Measurements from ENCODE around the gene BLVRA. TPM values are rescaled to one million over a fixed set of nuclear protein-coding genes. Genes with fewer than 3 reads are reported as not detected.

The BLVRA gene
- total RNA-seq, 1 experiment from 2014 or later, result 40.7 TPM

GRCh38 chr7:43856316-43856715 is 97.8 kb downstream of the BLVRA start:
- H3K9me3 Mint-ChIP-seq, result peaks cover 0 to 5% of the 10 kb centered on the region in 2 experiments; a peak in 2 of 5 replicates
- H4K91ac ChIP-seq (ENCODE audit: insufficient read length, low read depth, low read length), result no peak overlapping the region
- H3K27me3 Mint-ChIP-seq (ENCODE audit: low read depth), result no peaks in the 10 kb centered on the region
- H3K18ac ChIP-seq (ENCODE audit: insufficient read length, low read depth, low read length), result no peak overlapping the region
- H3K4me3 Mint-ChIP-seq, result no peak overlapping the region
- no peak overlapping the region for H3K27ac Mint-ChIP-seq
- no peak for TF ChIP-seq CTCF (conservative IDR thresholded peaks at IDR 0.05)
- H3K23me2 ChIP-seq (ENCODE audit: insufficient read length, low read depth, low read length, poor library complexity, severe bottlenecking), result no peaks in the 10 kb centered on the region
- no peaks in the 10 kb centered on the region for H3K9me3 ChIP-seq (ENCODE audit: control insufficient read depth, low read depth, low read length)
- H3K23ac ChIP-seq (ENCODE audit: insufficient read length, low read depth, low read length), result no peak overlapping the region
- H3K9ac ChIP-seq (ENCODE audit: extremely low read depth, insufficient read length, low read length), result no peak overlapping the region
- no peak overlapping the region for H4K8ac ChIP-seq (replicated peaks; ENCODE audit: insufficient read length, low read depth, low read length)
- peaks cover 0 to 5% (median 4%) of the 10 kb centered on the region in 3 experiments; a peak in 5 of 7 replicates for H3K36me3 Mint-ChIP-seq (ENCODE audit: insufficient read depth in 1 of 3, low read depth in 3 of 3)
- no peak overlapping the region for H2BK12ac ChIP-seq (ENCODE audit: insufficient read length, low read depth, low read length)
- H3T11ph ChIP-seq (ENCODE audit: low read length), result no peak overlapping the region
- WGBS (ENCODE audit: extremely low coverage, insufficient read length, low lambda C conversion rate), result no CpG with 5 or more reads among the region's 4 CpGs
- no peak overlapping the region for H2AFZ ChIP-seq (ENCODE audit: low read length)
- H3K79me1 ChIP-seq (ENCODE audit: insufficient read depth, low read depth, low read length, poor library complexity, severe bottlenecking), result no peaks in the 10 kb centered on the region
- H3K56ac ChIP-seq (ENCODE audit: insufficient read length, low read depth, low read length), result no peak overlapping the region
- DNase-seq, result no peak
- no peak overlapping the region for H2BK15ac ChIP-seq (ENCODE audit: low read depth, low read length)
- no peaks in the 10 kb centered on the region for H4K20me1 ChIP-seq (ENCODE audit: control insufficient read depth, insufficient read depth, insufficient read length)
- no peaks in the 10 kb centered on the region for H3K27me3 ChIP-seq (ENCODE audit: insufficient read depth, low read length)
- H3K4me2 ChIP-seq (ENCODE audit: insufficient read depth, insufficient read length, low read length), result no peak overlapping the region
- H3K79me2 ChIP-seq (ENCODE audit: insufficient read depth, low read length), result no peaks in the 10 kb centered on the region
- no peak overlapping the region for H2AK5ac ChIP-seq (ENCODE audit: insufficient read length, low read length)
- H3K4ac ChIP-seq (ENCODE audit: low read depth, low read length), result no peak overlapping the region
- H2BK5ac ChIP-seq (ENCODE audit: insufficient read length, low read length), result no peak overlapping the region
- H4K5ac ChIP-seq (ENCODE audit: insufficient read length, low read depth, low read length), result no peak overlapping the region
- H3K4me1 ChIP-seq (ENCODE audit: insufficient read depth, low read length), result no peaks in the 10 kb centered on the region
- H3K14ac ChIP-seq (ENCODE audit: insufficient read depth, low read length), result no peak overlapping the region
- H3K27ac ChIP-seq (ENCODE audit: insufficient read length, low read depth, low read length), result no peak overlapping the region
- H2BK120ac ChIP-seq (ENCODE audit: low read depth, low read length, poor library complexity, severe bottlenecking), result no peak overlapping the region
- no peaks in the 10 kb centered on the region for H3K4me1 Mint-ChIP-seq
- H2BK20ac ChIP-seq (ENCODE audit: low read depth, low read length, poor library complexity, severe bottlenecking), result no peak overlapping the region

Other genes starting within 250 kb of the BLVRA start
- gene STK17A, start 175.6 kb upstream of the BLVRA start, total RNA-seq (2021), result 9.3 and 9.8 TPM in 2 replicates
- 132 and 138 TPM in 2 replicates for gene COA1, start 29.2 kb upstream of the BLVRA start, total RNA-seq (2021)
- gene MRPS24, start 110.8 kb downstream of the BLVRA start, total RNA-seq (2021), result 116 and 118 TPM in 2 replicates
- 30.5 and 30.7 TPM in 2 replicates for gene URGCP, start 147.9 kb downstream of the BLVRA start, total RNA-seq (2021)
- gene UBE2D4, start 167.8 kb downstream of the BLVRA start, total RNA-seq (2021), result 6.4 and 7.3 TPM in 2 replicates
- not detected in 2 replicates for gene SPDYE1, start 239.2 kb downstream of the BLVRA start, total RNA-seq (2021)

Data from H9 (cell line).